ENCODE results near the gene GOLGA8S.
"Not testable (repeated sequence)": the region's sequence is repeated elsewhere in the genome, so short reads cannot be mapped to it uniquely, and the experiment has no call there.

GOLGA8S gene

DNA sequence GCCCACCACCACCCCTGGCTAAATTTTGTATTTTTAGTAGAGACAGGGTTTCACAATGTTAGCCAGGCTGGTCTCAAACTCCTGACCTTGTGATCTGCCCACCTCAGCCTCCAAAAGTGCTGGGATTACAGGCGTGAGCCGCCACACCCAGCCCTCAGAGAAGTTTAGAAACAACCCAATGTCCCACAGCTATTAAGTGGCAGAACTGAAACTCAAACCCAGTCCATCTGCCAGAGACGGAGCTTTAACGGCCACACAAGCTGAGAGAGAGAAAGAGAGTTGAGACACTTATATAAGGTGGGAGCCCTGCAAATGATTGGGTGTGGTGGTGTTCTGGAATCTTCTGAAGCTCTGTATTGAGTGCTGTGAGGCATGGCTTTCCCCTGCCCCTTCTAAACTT is 43.8 kb downstream of the GOLGA8S start:
- DNase-seq (ENCODE audit: low read depth in 1 of 2, low spot score in 1 of 2), result not testable (repeated sequence)

DNA sequence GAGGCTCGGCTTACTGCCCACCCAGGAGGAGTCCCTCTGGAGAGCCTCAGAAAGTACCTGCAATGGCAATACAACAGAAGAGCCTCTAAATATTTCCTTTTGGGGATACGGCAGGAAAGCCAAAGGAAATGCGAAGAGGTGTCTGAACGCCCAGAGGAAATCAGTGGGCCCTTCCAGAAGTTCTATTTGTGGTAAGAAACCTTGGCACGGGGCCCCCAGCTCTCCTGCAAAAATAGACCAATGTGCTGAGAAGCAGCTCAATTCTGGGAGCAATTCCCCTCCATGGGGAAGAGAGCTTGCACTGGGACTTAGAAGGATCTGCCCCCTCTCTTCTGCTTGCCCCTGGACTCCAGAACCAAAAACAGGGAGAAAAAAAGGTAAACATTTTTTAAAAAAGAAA is 44.7 kb downstream of the GOLGA8S start:
- DNase-seq (ENCODE audit: low read depth in 1 of 2, low spot score in 1 of 2), result not testable (repeated sequence)

DNA sequence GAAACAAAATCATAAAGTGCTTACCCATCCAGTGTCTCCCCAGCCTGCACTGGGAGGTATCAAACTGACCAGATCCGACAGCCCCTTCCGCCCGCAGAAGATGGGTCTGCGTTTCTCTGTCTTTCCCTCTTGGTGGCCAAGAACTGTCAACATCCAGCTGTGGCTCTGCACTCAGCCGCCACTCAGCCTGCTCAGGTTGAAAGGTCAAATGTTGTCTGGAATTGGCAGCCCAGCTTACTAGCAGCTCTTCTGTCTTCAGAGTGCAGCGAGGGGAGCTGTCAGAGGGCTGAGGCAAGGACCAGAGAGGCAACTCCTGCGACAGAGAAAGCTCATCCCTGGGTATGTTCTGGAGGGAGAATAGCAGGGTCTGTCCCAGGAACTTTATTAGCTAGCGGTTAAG is 47.1 kb downstream of the GOLGA8S start:
- no peak for DNase-seq (ENCODE audit: low read depth in 1 of 2, low spot score in 1 of 2)

GRCh38 chr15:23402140-23402539 is 47.6 kb downstream of the GOLGA8S start:
- DNase-seq (ENCODE audit: low read depth in 1 of 2, low spot score in 1 of 2), result no peak

- no peak for DNase-seq (ENCODE audit: low read depth in 1 of 2, low spot score in 1 of 2)
These were observed 48.0 kb downstream of the GOLGA8S start for GRCh38 chr15:23402544-23402943.

GRCh38 chr15:23403550-23403949 is 49.0 kb downstream of the GOLGA8S start:
- DNase-seq (ENCODE audit: low read depth in 1 of 2, low spot score in 1 of 2), result no peak

DNA sequence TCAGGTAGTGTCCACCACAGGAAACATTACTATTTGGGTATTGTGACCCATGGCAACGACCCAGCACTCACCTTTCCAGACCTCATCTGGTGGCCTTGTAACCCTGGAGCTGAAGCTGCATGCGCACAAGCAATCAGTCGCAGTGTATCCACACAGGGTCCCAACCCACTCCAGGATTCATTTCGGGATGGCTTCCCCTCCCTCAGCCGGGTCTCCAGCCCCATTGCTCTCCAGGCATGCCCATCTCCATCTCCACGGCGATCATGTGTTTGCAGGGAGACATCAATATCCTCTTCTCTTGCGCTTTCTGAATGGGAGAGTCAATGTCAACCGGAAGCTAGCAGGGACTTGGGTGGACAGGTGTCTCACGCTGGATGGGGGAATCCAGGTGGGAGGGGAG is 57.3 kb downstream of the GOLGA8S start:
- DNase-seq (ENCODE audit: low read depth in 1 of 2, low spot score in 1 of 2), result no peak

GRCh38 chr15:23412881-23413600 is 58.5 kb downstream of the GOLGA8S start:
- DNase-seq (ENCODE audit: low read depth in 1 of 2, low spot score in 1 of 2), result not testable (repeated sequence)

All from activated CD4-positive, alpha-beta T cell treated with anti-CD3 and anti-CD28 coated beads, Interleukin-2, amount 50 U/mL, for 24 hours (primary cell).